DMS 273 treated with DMSO at 0.1 percent for 48 hours (cell line): ENCODE data around the gene ASTN2.

Experiments
- DNase-seq: peaks from one replicate; lab custom pipeline; 2025; lab: John Stamatoyannopoulos, UW

Gene ASTN2

GRCh38 chr9:116616304-116616914 is 798.4 kb downstream of the ASTN2 start:
- DNase-seq: no peak

GRCh38 chr9:116608064-116608463 is 806.8 kb downstream of the ASTN2 start:
- DNase-seq: no peak

- no peak for DNase-seq
Observed at GRCh38 chr9:116605904-116606341, 808.9 kb downstream of the ASTN2 start.

GRCh38 chr9:116605060-116605459 is 809.8 kb downstream of the ASTN2 start:
- DNase-seq: no peak

GRCh38 chr9:116604251-116604650 is 810.6 kb downstream of the ASTN2 start:
- no peak for DNase-seq

GRCh38 chr9:116599342-116599884 is 815.4 kb downstream of the ASTN2 start:
- DNase-seq: no peak

- no peak for DNase-seq
Observed at GRCh38 chr9:116596646-116597045, 818.2 kb downstream of the ASTN2 start.

GRCh38 chr9:116594547-116594946 is 820.3 kb downstream of the ASTN2 start:
- DNase-seq: no peak

- DNase-seq: no peak
Observed at GRCh38 chr9:116592970-116593369, 821.9 kb downstream of the ASTN2 start.

GRCh38 chr9:116589392-116590354 is 825.2 kb downstream of the ASTN2 start:
- DNase-seq: no peak

- no peak for DNase-seq
Observed at GRCh38 chr9:116587919-116588318, 826.9 kb downstream of the ASTN2 start.

- DNase-seq: no peak
Observed at GRCh38 chr9:116585896-116586295, 829.0 kb downstream of the ASTN2 start.

- DNase-seq: no peak
Observed at GRCh38 chr9:116585204-116585603, 829.7 kb downstream of the ASTN2 start.

- no peak for DNase-seq
Observed at GRCh38 chr9:116580853-116581252, 834.0 kb downstream of the ASTN2 start.

GRCh38 chr9:116576386-116576785 is 838.5 kb downstream of the ASTN2 start:
- no peak for DNase-seq

GRCh38 chr9:116574027-116574679 is 840.7 kb downstream of the ASTN2 start:
- no peak for DNase-seq

GRCh38 chr9:116572095-116572748 is 842.6 kb downstream of the ASTN2 start:
- DNase-seq: no peak

GRCh38 chr9:116569111-116569510 is 845.7 kb downstream of the ASTN2 start:
- DNase-seq: no peak

GRCh38 chr9:116566677-116567488 is 848.0 kb downstream of the ASTN2 start:
- no peak for DNase-seq

GRCh38 chr9:116565986-116566385 is 848.9 kb downstream of the ASTN2 start:
- DNase-seq: no peak

- no peak for DNase-seq
Observed at GRCh38 chr9:116564266-116564793, 850.5 kb downstream of the ASTN2 start.
